ENCODE data around the gene MAP1B.

DNA sequence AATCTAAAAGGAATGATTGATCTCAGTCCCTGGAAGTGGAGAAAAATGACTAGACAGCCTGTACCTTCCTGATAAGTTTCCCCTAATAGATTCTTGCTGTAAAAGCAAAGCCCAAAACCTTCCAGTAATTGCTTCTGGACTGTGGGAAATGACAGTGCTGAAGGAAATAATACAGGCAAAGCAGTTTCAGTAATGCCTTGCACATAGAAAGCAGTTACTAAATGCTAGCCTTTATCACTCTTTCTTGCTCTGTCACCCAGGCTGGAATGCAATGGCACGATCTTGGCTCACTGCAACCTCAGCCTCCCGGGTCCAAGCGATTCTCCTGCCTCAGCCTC lies 50.3 kb downstream of the MAP1B start:
- TF ChIP-seq, protein P1, sequence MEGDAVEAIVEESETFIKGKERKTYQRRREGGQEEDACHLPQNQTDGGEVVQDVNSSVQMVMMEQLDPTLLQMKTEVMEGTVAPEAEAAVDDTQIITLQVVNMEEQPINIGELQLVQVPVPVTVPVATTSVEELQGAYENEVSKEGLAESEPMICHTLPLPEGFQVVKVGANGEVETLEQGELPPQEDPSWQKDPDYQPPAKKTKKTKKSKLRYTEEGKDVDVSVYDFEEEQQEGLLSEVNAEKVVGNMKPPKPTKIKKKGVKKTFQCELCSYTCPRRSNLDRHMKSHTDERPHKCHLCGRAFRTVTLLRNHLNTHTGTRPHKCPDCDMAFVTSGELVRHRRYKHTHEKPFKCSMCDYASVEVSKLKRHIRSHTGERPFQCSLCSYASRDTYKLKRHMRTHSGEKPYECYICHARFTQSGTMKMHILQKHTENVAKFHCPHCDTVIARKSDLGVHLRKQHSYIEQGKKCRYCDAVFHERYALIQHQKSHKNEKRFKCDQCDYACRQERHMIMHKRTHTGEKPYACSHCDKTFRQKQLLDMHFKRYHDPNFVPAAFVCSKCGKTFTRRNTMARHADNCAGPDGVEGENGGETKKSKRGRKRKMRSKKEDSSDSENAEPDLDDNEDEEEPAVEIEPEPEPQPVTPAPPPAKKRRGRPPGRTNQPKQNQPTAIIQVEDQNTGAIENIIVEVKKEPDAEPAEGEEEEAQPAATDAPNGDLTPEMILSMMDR (IDR thresholded peaks at IDR 0.05): no peak
- TF ChIP-seq EZH2 (IDR thresholded peaks at IDR 0.05) (no peak), EZH2phosphoT487 (IDR thresholded peaks at IDR 0.05) (no peak)
